ENCODE measurements around the gene CYP26A1.

- no peak for TF ChIP-seq ZNF274 (IDR thresholded peaks at IDR 0.05; ENCODE audit: low read depth, low read length)
- TF ChIP-seq YY1 (IDR thresholded peaks at IDR 0.05; ENCODE audit: insufficient read depth, insufficient read length) = no peak
Observed at GRCh38 chr10:93071674-93072224, 1.9 kb upstream of the CYP26A1 start.
